HepG2 (cell line): ENCODE results near the gene NET1. TPM values are rescaled to one million over a fixed set of nuclear protein-coding genes. Genes with fewer than 3 reads are reported as not detected.

Source experiments
- E2F2 ChIP-seq: sonication (generic); formaldehyde crosslinking; IDR thresholded peaks from 2 replicates; pipeline ENCODE4 v1.4.0; 2020; ENCODE audit warnings: missing genetic modification reagents, borderline replicate concordance
- HNF1A ChIP-seq, 2 experiments: sonication (generic) in 1 of 2; formaldehyde crosslinking in 1 of 2; IDR thresholded peaks; 2 replicates each; pipeline versions ENCODE4 v1.4.0 to v1.6.1; 2016 to 2020; ENCODE audit warnings: borderline replicate concordance in 1 of 2, low read depth in 1 of 2, mild to moderate bottlenecking in 1 of 2, missing genetic modification reagents in 1 of 2
- HNRNPUL1 ChIP-seq: fragments of 200-400 bp; formaldehyde crosslinking; IDR thresholded peaks from 2 replicates; pipeline ENCODE4 v1.6.1; 2017; ENCODE audit warnings: low read depth, mild to moderate bottlenecking, low read length, moderate library complexity
- KLF11 ChIP-seq: IDR thresholded peaks from 2 replicates; pipeline ENCODE4 v1.6.1; 2016; ENCODE audit warnings: missing compliant biosample characterization
- SNAPC4 ChIP-seq: sonication (generic); formaldehyde crosslinking; IDR thresholded peaks from 2 replicates; pipeline ENCODE4 v1.4.0; 2020; ENCODE audit warnings: mild to moderate bottlenecking, missing genetic modification reagents
- THRA ChIP-seq: sonication (generic); formaldehyde crosslinking; IDR thresholded peaks from 2 replicates; pipeline ENCODE4 v1.4.0; 2020; ENCODE audit warnings: missing genetic modification reagents, borderline replicate concordance
- ZFY ChIP-seq: sonication (generic); formaldehyde crosslinking; IDR thresholded peaks from 2 replicates; pipeline ENCODE4 v1.4.0; 2020; ENCODE audit warnings: missing genetic modification reagents
- ZNF124 ChIP-seq: sonication (generic); formaldehyde crosslinking; IDR thresholded peaks from 2 replicates; pipeline ENCODE4 v1.4.0; 2020; ENCODE audit warnings: missing genetic modification reagents
- ZNF260 ChIP-seq: sonication (generic); formaldehyde crosslinking; IDR thresholded peaks from 2 replicates; pipeline ENCODE4 v1.4.0; 2020; ENCODE audit warnings: missing genetic modification reagents, low read depth, mild to moderate bottlenecking, borderline replicate concordance
- ZNF333 ChIP-seq: sonication (generic); formaldehyde crosslinking; IDR thresholded peaks from 2 replicates; pipeline ENCODE4 v1.4.0; 2020; ENCODE audit warnings: mild to moderate bottlenecking, missing genetic modification reagents, borderline replicate concordance
- ZNF362 ChIP-seq: sonication (generic); formaldehyde crosslinking; IDR thresholded peaks from 2 replicates; pipeline ENCODE4 v1.4.0; 2020; ENCODE audit warnings: missing genetic modification reagents, mild to moderate bottlenecking, borderline replicate concordance
- ZNF513 ChIP-seq: sonication (generic); formaldehyde crosslinking; conservative IDR thresholded peaks from 2 replicates; pipeline ENCODE4 v1.5.0; 2020; ENCODE audit warnings: missing genetic modification reagents
- polyA plus RNA-seq, 8 experiments: library from polyadenylated mRNA; depleted of rRNA in 3 of 8; stranded (reverse) in 7 of 8; unstranded in 1 of 8; fragments of >200 nt; fragmentation: Illumina TruSeq in 4 of 8; extraction: Trizol in 4 of 8; gene quantifications; 2 replicates each; pipeline versions ENCODE4 v1.2.1 to v1.2.3, GENCODE V29; 2011 to 2016; ENCODE audit warnings: low read depth in 4 of 8, missing spikeins in 1 of 8, mixed read lengths in 1 of 8; ENCODE audit not compliant: insufficient read depth in 1 of 8
- total RNA-seq, 5 experiments: library from RNA; depleted of rRNA; stranded (reverse); fragments of >200 nt; fragmentation: Illumina TruSeq; extraction: Trizol; gene quantifications; 2 replicates each; pipeline ENCODE4 v1.2.3, GENCODE V29; 2016; ENCODE audit warnings: low read depth in 1 of 5

NET1 gene
- total and polyA plus RNA-seq, 2 of the 13 experiments (the other 11 are each of a cell fraction or from before 2014, with no cell fraction given), result 48.1 to 65.8 TPM

GRCh38 chr10:5448333-5449001, 36.1 kb downstream of the NET1 start (continued):
- TF ChIP-seq E2F2 (CRISPR knock-in tag) (no peak), KLF11 (CRISPR knock-in tag) (no peak), SNAPC4 (CRISPR knock-in tag) (no peak), ZNF333 (CRISPR knock-in tag) (no peak), ZNF260 (no peak), ZNF513 (CRISPR knock-in tag) (no peak), ZNF362 (CRISPR knock-in tag) (peak; percentile 84; the same call in 1 of the 2 replicates), HNRNPUL1 (peak; percentile 59; the same call in 1 of the 2 replicates), ZNF124 (CRISPR knock-in tag) (no peak), THRA (no peak), HNF1A (IDR thresholded peaks at IDR 0.05; ENCODE audit: low read depth) (peak; percentile 90), HNF1A (CRISPR knock-in tag; IDR thresholded peaks at IDR 0.05; ENCODE audit: borderline replicate concordance) (peak; percentile 45; the same call in 1 of the 2 replicates), ZFY (no peak)
